ENCODE data around the gene NR2F1-AS1. TPM values are rescaled to one million over a fixed set of nuclear protein-coding genes. Genes with fewer than 3 reads are reported as not detected.

NR2F1-AS1 gene
- total and polyA plus RNA-seq, 4 donors = 2.0 to 4.0 (median 2.1) TPM

DNA sequence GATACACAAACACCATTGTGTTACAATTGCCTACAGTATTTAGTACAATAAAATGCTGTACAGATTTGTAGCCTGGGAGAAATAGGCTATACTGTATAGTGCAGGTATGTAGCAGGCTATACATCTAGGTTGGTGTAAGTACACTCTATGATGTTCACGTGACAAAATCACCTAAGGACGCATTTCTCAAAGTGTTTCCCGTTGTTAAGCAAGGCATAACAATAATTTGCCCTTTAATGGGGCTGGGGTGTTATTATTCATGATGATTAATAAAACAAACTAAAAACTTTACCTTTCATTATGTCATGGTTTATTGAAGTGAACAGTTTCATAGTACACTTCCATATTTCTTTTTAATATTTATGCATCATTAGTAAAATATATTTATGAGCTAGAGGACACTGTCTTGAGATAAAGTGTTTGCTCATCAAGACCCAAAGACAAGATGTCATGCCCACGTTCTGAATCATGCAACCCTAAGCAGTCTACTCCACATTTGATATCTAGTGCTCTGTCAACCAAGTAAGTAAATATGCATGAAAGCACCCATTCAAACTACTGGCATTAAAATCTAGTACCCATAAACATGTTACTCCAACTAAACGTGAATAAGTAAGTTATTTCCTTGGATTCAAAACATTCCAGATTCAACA is 220.5 kb downstream of the NR2F1-AS1 start:
- H3K27ac ChIP-seq (ENCODE audit: low read depth in 1 of 2, low read length in 2 of 2) = no peak overlapping the region

GRCh38 chr5:93359960-93360305 is 221.1 kb downstream of the NR2F1-AS1 start:
- no peak for DNase-seq (ENCODE audit: low spot score)
- Histone ChIP-seq H3K36me3 (ENCODE audit: control insufficient read depth in 4 of 4, insufficient read depth in 3 of 4, low read depth in 1 of 4, low read length in 3 of 4) (no peaks in the 10 kb centered on the region), H3K9me3 (ENCODE audit: control insufficient read depth in 4 of 4, low read length in 3 of 4) (no peaks in the 10 kb centered on the region), H3K27me3 (ENCODE audit: control insufficient read depth in 4 of 4, insufficient read depth in 4 of 4, low read length in 3 of 4) (peaks cover 0 to 4% (median 1%) of the 10 kb centered on the region in 4 donors), H3K4me1 (ENCODE audit: control insufficient read depth in 4 of 4, insufficient read depth in 4 of 4, low read length in 3 of 4) (no peaks in the 10 kb centered on the region), H3K9ac (ENCODE audit: low read depth in 1 of 2, low read length in 2 of 2) (no peak overlapping the region), H3K4me3 (ENCODE audit: low read depth in 1 of 3, low read length in 3 of 3) (no peak overlapping the region), H3K27ac (ENCODE audit: low read depth in 1 of 2, low read length in 2 of 2) (peak overlapping the region; percentile 15 to 66)
- TF ChIP-seq, protein P1, sequence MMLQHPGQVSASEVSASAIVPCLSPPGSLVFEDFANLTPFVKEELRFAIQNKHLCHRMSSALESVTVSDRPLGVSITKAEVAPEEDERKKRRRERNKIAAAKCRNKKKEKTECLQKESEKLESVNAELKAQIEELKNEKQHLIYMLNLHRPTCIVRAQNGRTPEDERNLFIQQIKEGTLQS (IDR thresholded peaks at IDR 0.05) = no peak
- TF ChIP-seq ZBTB33 (IDR thresholded peaks at IDR 0.05) = no peak
- no peak for TF ChIP-seq EGR1 (IDR thresholded peaks at IDR 0.05; ENCODE audit: low read depth in 2 of 2)
- TF ChIP-seq, protein P2, sequence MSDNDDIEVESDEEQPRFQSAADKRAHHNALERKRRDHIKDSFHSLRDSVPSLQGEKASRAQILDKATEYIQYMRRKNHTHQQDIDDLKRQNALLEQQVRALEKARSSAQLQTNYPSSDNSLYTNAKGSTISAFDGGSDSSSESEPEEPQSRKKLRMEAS (IDR thresholded peaks at IDR 0.05) = no peak
- TF ChIP-seq HNF4G (IDR thresholded peaks at IDR 0.05) = no peak
- 60% methylated on average over 5 of the region's 5 CpGs for WGBS

More for the DNA sequence above, 220.5 kb downstream of the NR2F1-AS1 start:
- no peaks in the 10 kb centered on the region for H3K9me3 ChIP-seq (ENCODE audit: control insufficient read depth in 4 of 4, low read length in 3 of 4)
- no peak for DNase-seq (ENCODE audit: low spot score)
- no peak overlapping the region for H3K9ac ChIP-seq (ENCODE audit: low read depth in 1 of 2, low read length in 2 of 2)
- 65% methylated on average over 5 of the region's 5 CpGs for WGBS
- no peak for TF ChIP-seq NR2F2 (IDR thresholded peaks at IDR 0.05)
- TF ChIP-seq RXRA (IDR thresholded peaks at IDR 0.05) = no peak
- no peak for TF ChIP-seq YY1 (IDR thresholded peaks at IDR 0.05)
- TF ChIP-seq HNF4A (conservative IDR thresholded peaks at IDR 0.05) = no peak
- no peak for TF ChIP-seq REST (IDR thresholded peaks at IDR 0.05)
- TF ChIP-seq CTCF (IDR thresholded peaks at IDR 0.05; ENCODE audit: low read depth, low read length, missing input control) = no peak
- TF ChIP-seq, protein P1 (IDR thresholded peaks at IDR 0.05) = no peak
- no peak for TF ChIP-seq EGR1 (IDR thresholded peaks at IDR 0.05; ENCODE audit: low read depth in 2 of 2)
- TF ChIP-seq GABPA (IDR thresholded peaks at IDR 0.05 in 1 of 2, conservative IDR thresholded peaks at IDR 0.05 in 1 of 2) = no peak
- no peak for TF ChIP-seq HNF4G (IDR thresholded peaks at IDR 0.05)
- no peak overlapping the region for H3K4me3 ChIP-seq (ENCODE audit: low read depth in 1 of 3, low read length in 3 of 3)
- no peaks in the 10 kb centered on the region for H3K4me1 ChIP-seq (ENCODE audit: control insufficient read depth in 4 of 4, insufficient read depth in 4 of 4, low read length in 3 of 4)
- no peaks in the 10 kb centered on the region for H3K36me3 ChIP-seq (ENCODE audit: control insufficient read depth in 4 of 4, insufficient read depth in 3 of 4, low read depth in 1 of 4, low read length in 3 of 4)
- peaks cover 0 to 2% (median 1%) of the 10 kb centered on the region in 4 donors for H3K27me3 ChIP-seq (ENCODE audit: control insufficient read depth in 4 of 4, insufficient read depth in 4 of 4, low read length in 3 of 4)

Other genes starting within 250 kb of the NR2F1-AS1 start
- 10 to 100 TPM; 10.3 to 10.9 TPM for gene NR2F1, start 2.0 kb upstream of the NR2F1-AS1 start, total RNA-seq
- 10 to 100 TPM in 1 of 2 donors, 1 to 10 TPM in 1; 3.9 to 13.0 TPM for gene NR2F1, start 2.0 kb upstream of the NR2F1-AS1 start, polyA plus RNA-seq
- gene POU5F2, start 160.4 kb upstream of the NR2F1-AS1 start, total RNA-seq = 1 to 10 TPM in 1 of 2 donors, under 1 TPM in 1; 0.61 to 2.2 TPM
- gene POU5F2, start 160.4 kb upstream of the NR2F1-AS1 start, polyA plus RNA-seq = under 1 TPM in 1 of 2 donors, not detected in 1; 0.38 TPM